ENCODE results near the gene TOM1L1. TPM values are rescaled to one million over a fixed set of nuclear protein-coding genes. Genes with fewer than 3 reads are reported as not detected.

TOM1L1 gene
- total RNA-seq, 2 experiments from 2014 or later: not detected

- Histone ChIP-seq H3K4me3 (ENCODE audit: low read depth, low read length, poor library complexity, severe bottlenecking) (no peak overlapping the region), H3K27ac (ENCODE audit: low read depth, low read length, poor library complexity, severe bottlenecking) (no peak overlapping the region), H3K79me2 (ENCODE audit: insufficient read depth, low read depth, low read length) (no peaks in the 10 kb centered on the region), H3K9me3 (ENCODE audit: low read length) (no peaks in the 10 kb centered on the region), H3K4me2 (ENCODE audit: low read length) (no peak overlapping the region), H3K36me3 (ENCODE audit: insufficient read depth, low read length) (no peaks in the 10 kb centered on the region), H3K9me2 (ENCODE audit: insufficient read depth, low read length) (no peaks in the 10 kb centered on the region), H2AFZ (ENCODE audit: low read length) (no peak overlapping the region), H4K20me1 (ENCODE audit: insufficient read depth, low read length) (no peaks in the 10 kb centered on the region), H3K4me1 (ENCODE audit: insufficient read depth, low read length, poor library complexity, severe bottlenecking) (no peaks in the 10 kb centered on the region)
- intact Hi-C loops (cut with micrococcal nuclease; ENCODE audit: unreplicated experiment): no loop called here
- BruUV-seq (replicated peaks): no TSS peak
- ChIA-PET POLR2A (interaction anchor here (0.7 kb wide), 1 partner anchor 571 kb away, joined by 3 read pairs; no protein-coding TSS in a partner anchor), CTCF (ENCODE audit: unreplicated experiment) (no interaction called here)
- no peak for DNase-seq (ENCODE audit: low spot score)
- TF ChIP-seq EZH2phosphoT487 (IDR thresholded peaks at IDR 0.05; ENCODE audit: borderline replicate concordance, low read depth, low read length) (no peak), CTCF (conservative IDR thresholded peaks at IDR 0.05; ENCODE audit: low read length) (no peak)
Observed at GRCh38 chr17:54881255-54881972, 19.2 kb upstream of the TOM1L1 start.

DNA sequence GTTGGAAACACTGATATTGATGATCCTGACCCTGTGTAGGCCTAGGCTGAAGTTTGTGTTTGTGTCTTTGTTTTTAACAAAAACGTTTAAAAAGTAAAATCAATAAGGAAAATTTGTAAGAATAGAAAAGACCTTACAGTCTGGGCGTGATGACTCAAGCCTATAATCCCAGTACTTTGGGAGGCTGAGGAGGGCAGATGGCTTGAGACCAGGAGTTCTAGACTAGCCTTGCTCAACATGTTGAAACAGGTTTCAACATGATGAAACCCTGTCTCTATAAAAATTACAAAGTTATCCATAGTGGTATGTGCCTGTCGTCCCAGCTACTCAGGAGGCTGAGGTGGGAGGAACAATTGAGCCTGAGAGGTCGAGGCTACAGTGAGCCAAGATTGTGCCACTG lies 18.3 kb upstream of the TOM1L1 start:
- H2AFZ ChIP-seq (ENCODE audit: low read length): no peak overlapping the region
- H3K9me3 ChIP-seq (ENCODE audit: low read length): no peaks in the 10 kb centered on the region

More for the DNA sequence above, 18.3 kb upstream of the TOM1L1 start:
- Histone ChIP-seq H4K20me1 (ENCODE audit: insufficient read depth, low read length) (no peaks in the 10 kb centered on the region), H3K4me2 (ENCODE audit: low read length) (no peak overlapping the region), H3K4me3 (ENCODE audit: low read depth, low read length, poor library complexity, severe bottlenecking) (no peak overlapping the region), H3K36me3 (ENCODE audit: insufficient read depth, low read length) (no peaks in the 10 kb centered on the region), H3K4me1 (ENCODE audit: insufficient read depth, low read length, poor library complexity, severe bottlenecking) (no peaks in the 10 kb centered on the region), H3K9me2 (ENCODE audit: insufficient read depth, low read length) (no peaks in the 10 kb centered on the region), H3K27ac (ENCODE audit: low read depth, low read length, poor library complexity, severe bottlenecking) (no peak overlapping the region), H3K79me2 (ENCODE audit: insufficient read depth, low read depth, low read length) (no peaks in the 10 kb centered on the region)
- intact Hi-C loops (cut with micrococcal nuclease; ENCODE audit: unreplicated experiment): no loop called here
- CTCF ChIA-PET (ENCODE audit: unreplicated experiment): no interaction called here
- TF ChIP-seq CTCF (conservative IDR thresholded peaks at IDR 0.05; ENCODE audit: low read length) (no peak), EZH2phosphoT487 (IDR thresholded peaks at IDR 0.05; ENCODE audit: borderline replicate concordance, low read depth, low read length) (no peak)
- DNase-seq (ENCODE audit: low spot score): no peak
- no TSS peak for BruUV-seq (replicated peaks)
- POLR2A ChIA-PET: no interaction called here
